T-helper 17 cell (primary cell): Measurements from ENCODE around the gene TAT. TPM values are rescaled to one million over a fixed set of nuclear protein-coding genes. Genes with fewer than 3 reads are reported as not detected.
"Not testable (repeated sequence)": the region's sequence is repeated elsewhere in the genome, so short reads cannot be mapped to it uniquely, and the experiment has no call there.

ENCODE experiments used
- ATAC-seq: fragments of 150-1000 bp; cut with Tn5 transposase; 2 replicates; pipeline ENCODE4 v1.10.0; 2021; ENCODE audit warnings: mild to moderate bottlenecking, moderate library complexity
- DNase-seq, 3 donors: peaks; one replicate each; pipeline versions ENCODE4 v3.0.0 to v3.0.0-alpha.2; 2020 to 2021
- H3K9me3 ChIP-seq: one replicate; pipeline ENCODE4 v1.7.0; 2013; ENCODE audit warnings: low read length, mild to moderate bottlenecking; ENCODE audit not compliant: control insufficient read depth, poor library complexity, severe bottlenecking
- H3K27ac Mint-ChIP-seq: one replicate; pipeline ENCODE4 v1.8.0; 2022; ENCODE audit warnings: mild to moderate bottlenecking, moderate library complexity, mixed read lengths
- H3K27me3 Mint-ChIP-seq: one replicate; pipeline ENCODE4 v1.8.0; 2022; ENCODE audit warnings: mixed read lengths
- H3K36me3 Mint-ChIP-seq: one replicate; pipeline ENCODE4 v1.8.0; 2022; ENCODE audit warnings: low read depth, mixed read lengths
- H3K4me1 Mint-ChIP-seq: one replicate; pipeline ENCODE4 v1.8.0; 2022; ENCODE audit warnings: mild to moderate bottlenecking, mixed read lengths
- H3K4me3 Mint-ChIP-seq: one replicate; pipeline ENCODE4 v1.8.0; 2022; ENCODE audit warnings: mild to moderate bottlenecking, moderate library complexity, mixed read lengths
- total RNA-seq, 4 donors: library from RNA in 2 of 4; stranded (reverse) in 2 of 4; gene quantifications; one replicate each; pipeline ENCODE4 v1.2.3 and lab custom pipeline; 2022 to 2026

TAT gene
- total RNA-seq, 2 donors from 2014 or later, result not detected

- Mint-ChIP-seq H3K4me3 (no peak overlapping the region), H3K4me1 (no peaks in the 10 kb centered on the region), H3K36me3 (no peaks in the 10 kb centered on the region), H3K27me3 (peaks cover 32% of the 10 kb centered on the region), H3K27ac (no peak overlapping the region)
- ATAC-seq (no peak), DNase-seq (no peak)
- H3K9me3 ChIP-seq, result no peaks in the 10 kb centered on the region
Measured at GRCh38 chr16:71572497-71573116, 4.3 kb downstream of the TAT start.

- peaks cover 7% of the 10 kb centered on the region for H3K4me1 Mint-ChIP-seq
- H3K27me3 Mint-ChIP-seq, result peaks cover 8% of the 10 kb centered on the region
- no peaks in the 10 kb centered on the region for H3K36me3 Mint-ChIP-seq
Measured at GRCh38 chr16:71570144-71570543, 6.7 kb downstream of the TAT start.

GRCh38 chr16:71569621-71570020, 7.3 kb downstream of the TAT start:
- Mint-ChIP-seq H3K27ac (no peak overlapping the region), H3K36me3 (no peaks in the 10 kb centered on the region), H3K4me3 (no peak overlapping the region), H3K4me1 (peaks cover 12% of the 10 kb centered on the region), H3K27me3 (peaks cover 7% of the 10 kb centered on the region)
- H3K9me3 ChIP-seq, result no peaks in the 10 kb centered on the region
- DNase-seq (no peak), ATAC-seq (no peak)

More at GRCh38 chr16:71570144-71570543, 6.7 kb downstream of the TAT start:
- H3K27ac Mint-ChIP-seq, result no peak overlapping the region
- ATAC-seq (no peak), DNase-seq (no peak)
- H3K4me3 Mint-ChIP-seq, result no peak overlapping the region
- no peaks in the 10 kb centered on the region for H3K9me3 ChIP-seq

GRCh38 chr16:71568551-71568950, 8.3 kb downstream of the TAT start:
- DNase-seq, result no peak
- Mint-ChIP-seq H3K4me1 (peaks cover 18% of the 10 kb centered on the region), H3K27me3 (peaks cover 7% of the 10 kb centered on the region), H3K4me3 (no peak overlapping the region), H3K27ac (no peak overlapping the region), H3K36me3 (no peaks in the 10 kb centered on the region)
- H3K9me3 ChIP-seq, result no peaks in the 10 kb centered on the region
- no peak for ATAC-seq

- Mint-ChIP-seq H3K36me3 (no peaks in the 10 kb centered on the region), H3K4me1 (peaks cover 18% of the 10 kb centered on the region), H3K27me3 (peaks cover 7% of the 10 kb centered on the region), H3K4me3 (no peak overlapping the region), H3K27ac (no peak overlapping the region)
- no peaks in the 10 kb centered on the region for H3K9me3 ChIP-seq
- DNase-seq (no peak), ATAC-seq (no peak)
Measured at GRCh38 chr16:71567931-71568330, 9.0 kb downstream of the TAT start.

GRCh38 chr16:71565812-71566700, 10.8 kb downstream of the TAT start:
- DNase-seq, result no peak
- peaks cover 18% of the 10 kb centered on the region for H3K4me1 Mint-ChIP-seq
- peak overlapping the region; percentile 93 for H3K4me3 Mint-ChIP-seq
- H3K27ac Mint-ChIP-seq, result peak overlapping the region; percentile 98
- ATAC-seq, result no peak
- no peaks in the 10 kb centered on the region for H3K27me3 Mint-ChIP-seq
- no peaks in the 10 kb centered on the region for H3K9me3 ChIP-seq
- H3K36me3 Mint-ChIP-seq, result no peaks in the 10 kb centered on the region

- Mint-ChIP-seq H3K36me3 (no peaks in the 10 kb centered on the region), H3K4me1 (peaks cover 18% of the 10 kb centered on the region), H3K27me3 (no peaks in the 10 kb centered on the region), H3K4me3 (peak overlapping the region; percentile 93), H3K27ac (peak overlapping the region; percentile 98)
- no peak for ATAC-seq
- no peaks in the 10 kb centered on the region for H3K9me3 ChIP-seq
- no peak for DNase-seq
Measured at GRCh38 chr16:71564335-71564967, 12.4 kb downstream of the TAT start.

- peaks cover 18% of the 10 kb centered on the region for H3K4me1 Mint-ChIP-seq
- H3K36me3 Mint-ChIP-seq, result no peaks in the 10 kb centered on the region
- ATAC-seq (no peak), DNase-seq (no peak)
- H3K4me3 Mint-ChIP-seq, result no peak overlapping the region
- no peak overlapping the region for H3K27ac Mint-ChIP-seq
- H3K9me3 ChIP-seq, result no peaks in the 10 kb centered on the region
- no peaks in the 10 kb centered on the region for H3K27me3 Mint-ChIP-seq
Measured at GRCh38 chr16:71562552-71562951, 14.3 kb downstream of the TAT start.

GRCh38 chr16:71561886-71562285, 15.0 kb downstream of the TAT start:
- not testable (repeated sequence) for H3K36me3 Mint-ChIP-seq, H3K9me3 ChIP-seq, H3K27me3 Mint-ChIP-seq, ATAC-seq, DNase-seq, H3K27ac Mint-ChIP-seq, H3K4me3 Mint-ChIP-seq
- H3K4me1 Mint-ChIP-seq, result peaks cover 18% of the 10 kb centered on the region

- Mint-ChIP-seq H3K27ac (no peak overlapping the region), H3K4me3 (no peak overlapping the region), H3K27me3 (no peaks in the 10 kb centered on the region), H3K4me1 (peaks cover 8% of the 10 kb centered on the region), H3K36me3 (peaks cover 8% of the 10 kb centered on the region)
- H3K9me3 ChIP-seq, result no peaks in the 10 kb centered on the region
- no peak for DNase-seq
- ATAC-seq, result no peak
Measured at GRCh38 chr16:71559855-71560254, 17.0 kb downstream of the TAT start.

- DNase-seq (no peak), ATAC-seq (no peak)
- Mint-ChIP-seq H3K27ac (no peak overlapping the region), H3K4me1 (no peaks in the 10 kb centered on the region), H3K27me3 (peaks cover 1% of the 10 kb centered on the region), H3K4me3 (no peak overlapping the region), H3K36me3 (peaks cover 8% of the 10 kb centered on the region)
- no peaks in the 10 kb centered on the region for H3K9me3 ChIP-seq
Measured at GRCh38 chr16:71557954-71558582, 18.8 kb downstream of the TAT start.

GRCh38 chr16:71557299-71557698, 19.6 kb downstream of the TAT start:
- H3K9me3 ChIP-seq, result no peaks in the 10 kb centered on the region
- no peaks in the 10 kb centered on the region for H3K4me1 Mint-ChIP-seq
- peaks cover 8% of the 10 kb centered on the region for H3K27me3 Mint-ChIP-seq
- peaks cover 8% of the 10 kb centered on the region for H3K36me3 Mint-ChIP-seq
- H3K27ac Mint-ChIP-seq, result no peak overlapping the region
- no peak overlapping the region for H3K4me3 Mint-ChIP-seq
- DNase-seq (no peak), ATAC-seq (no peak)

- Mint-ChIP-seq H3K27me3 (peaks cover 8% of the 10 kb centered on the region), H3K36me3 (peaks cover 10% of the 10 kb centered on the region), H3K27ac (no peak overlapping the region), H3K4me3 (no peak overlapping the region), H3K4me1 (no peaks in the 10 kb centered on the region)
- no peak for DNase-seq
- H3K9me3 ChIP-seq, result no peaks in the 10 kb centered on the region
- no peak for ATAC-seq
Measured at GRCh38 chr16:71555230-71555891, 21.5 kb downstream of the TAT start.
